NK-92 treated with Interleukin-12 subunit alpha and Interleukin-12 subunit beta, amount 100 ng/mL, for 24 hours (cell line): Measurements from ENCODE around the gene CD6.

Experiments
- DNase-seq: peaks from one replicate; lab custom pipeline; 2025; lab: John Stamatoyannopoulos, UW

Gene CD6

GRCh38 chr11:61028135-61028729 is 56.8 kb downstream of the CD6 start:
- DNase-seq = no peak

GRCh38 chr11:61032824-61033223 is 61.3 kb downstream of the CD6 start:
- no peak for DNase-seq

GRCh38 chr11:61033417-61033816 is 61.9 kb downstream of the CD6 start:
- no peak for DNase-seq

- no peak for DNase-seq
These were observed 62.6 kb downstream of the CD6 start for GRCh38 chr11:61034111-61034510.

GRCh38 chr11:61034704-61035525 is 63.4 kb downstream of the CD6 start:
- DNase-seq = no peak

GRCh38 chr11:61035526-61035835 is 64.0 kb downstream of the CD6 start:
- DNase-seq = no peak

DNA sequence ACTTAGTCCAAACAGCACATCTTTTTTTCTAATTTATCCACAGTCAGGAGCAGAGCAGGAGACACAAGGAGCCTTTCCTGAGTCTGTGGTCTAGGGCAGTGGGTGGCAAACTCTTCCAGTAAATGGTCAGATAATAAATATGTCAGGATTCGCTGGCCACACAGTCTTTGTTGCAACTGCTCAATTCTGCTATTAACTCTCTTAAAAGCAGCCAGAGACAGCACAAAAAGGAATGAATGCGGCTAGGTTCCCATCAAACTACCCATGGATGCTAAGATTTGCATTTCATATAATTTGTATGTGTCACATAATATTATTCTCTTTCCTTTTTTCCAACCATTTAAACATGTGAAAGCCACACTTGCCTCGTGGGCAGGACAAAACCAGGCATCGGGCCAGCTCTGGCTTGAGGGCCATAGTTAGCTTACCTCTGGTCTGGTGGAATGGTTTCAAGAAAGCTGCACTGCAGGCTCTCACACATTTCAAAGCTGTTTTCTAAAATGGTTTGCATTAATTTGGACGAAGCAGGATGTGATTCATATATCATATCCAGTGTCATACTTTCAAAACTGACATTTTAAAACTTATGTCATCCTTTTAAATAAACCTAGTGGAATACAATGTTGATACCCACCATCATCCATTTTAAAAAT is 66.1 kb downstream of the CD6 start:
- DNase-seq = no peak

- no peak for DNase-seq
These were observed 68.4 kb downstream of the CD6 start for GRCh38 chr11:61039916-61040315.

DNA sequence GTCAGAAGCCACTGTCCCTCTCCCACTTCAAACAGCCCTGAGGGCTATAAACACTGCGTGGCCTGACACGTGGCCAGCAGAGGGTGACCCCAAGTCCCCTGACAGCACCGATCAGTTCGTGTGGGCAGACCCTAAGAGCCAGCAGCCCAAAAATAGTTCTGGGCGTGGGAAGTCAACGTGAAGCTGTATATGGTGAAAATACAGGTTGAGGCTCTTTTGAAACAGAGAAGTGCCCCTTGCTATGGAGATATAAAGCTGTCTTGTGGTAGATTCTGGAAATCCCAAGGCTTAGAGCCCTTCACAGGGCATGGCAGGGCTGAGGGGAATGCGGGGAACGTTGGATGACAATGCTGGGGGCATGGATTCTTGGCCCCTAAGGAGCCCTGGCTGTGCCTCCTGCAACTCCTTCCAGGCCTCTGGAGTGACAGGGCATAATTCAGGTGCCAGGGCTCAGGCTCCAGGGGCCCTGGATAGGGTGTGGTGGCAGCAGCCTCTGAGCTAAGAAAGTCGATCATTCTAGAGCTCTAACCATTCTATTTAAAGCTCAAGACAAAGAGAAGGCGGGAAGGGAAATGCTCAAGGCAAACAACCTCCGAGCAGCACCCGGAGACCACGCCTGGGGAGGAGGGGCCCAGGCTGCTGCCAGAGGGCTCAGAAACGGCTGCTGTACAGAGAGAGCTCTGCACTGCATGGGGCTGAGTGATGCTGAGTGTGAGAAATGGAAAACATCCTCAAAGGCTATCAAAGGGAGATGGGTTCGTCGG is 70.5 kb downstream of the CD6 start:
- no peak for DNase-seq

- DNase-seq = no peak
These were observed 71.1 kb downstream of the CD6 start for GRCh38 chr11:61042537-61042936.

DNA sequence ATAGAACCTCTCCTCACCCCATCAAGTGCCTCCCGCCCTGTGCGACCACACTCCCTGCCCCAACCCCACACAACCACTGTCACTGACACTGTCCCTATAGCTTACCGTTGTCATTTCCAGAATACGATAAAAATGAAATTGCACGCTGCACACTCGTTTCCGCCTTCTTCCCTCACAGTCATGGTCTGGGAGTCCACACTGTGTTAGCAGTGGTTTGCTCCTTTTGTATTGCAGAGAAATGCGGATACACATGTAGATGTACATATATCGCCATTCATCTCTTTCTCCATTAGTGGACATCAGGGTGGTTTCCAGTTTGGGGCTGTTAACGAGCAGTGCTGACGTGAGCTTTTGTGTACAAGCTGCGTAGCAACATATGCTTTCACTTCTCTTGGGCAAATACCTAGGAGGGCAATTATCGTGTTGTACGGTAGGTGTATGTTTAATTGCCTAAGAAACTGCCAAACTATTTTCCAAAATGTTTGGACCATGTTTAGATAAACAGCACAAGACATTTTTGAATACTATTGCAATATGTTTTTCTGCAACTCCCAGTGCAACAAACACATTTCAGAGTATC is 71.6 kb downstream of the CD6 start:
- no peak for DNase-seq

GRCh38 chr11:61045271-61045670 is 73.8 kb downstream of the CD6 start:
- DNase-seq = no peak

DNA sequence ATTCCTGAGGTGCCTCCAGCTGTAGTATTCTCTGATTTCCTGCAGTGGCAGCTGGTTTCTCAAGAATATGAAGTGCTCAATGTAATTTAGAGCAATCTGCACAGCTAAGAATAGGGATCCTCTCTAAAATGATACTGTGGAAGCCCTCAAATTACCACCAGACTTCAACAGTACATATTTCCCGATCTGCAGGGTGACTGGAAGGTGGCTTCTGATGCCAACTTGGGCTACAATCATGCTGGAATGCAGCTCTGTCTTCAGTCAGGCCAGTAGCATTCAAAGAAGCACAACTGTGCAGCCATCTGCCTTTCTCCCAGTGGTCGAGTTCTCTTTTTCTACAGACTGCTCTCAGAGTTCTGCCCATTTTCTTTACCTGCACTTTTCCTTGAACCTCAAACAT is 75.4 kb downstream of the CD6 start:
- no peak for DNase-seq

DNA sequence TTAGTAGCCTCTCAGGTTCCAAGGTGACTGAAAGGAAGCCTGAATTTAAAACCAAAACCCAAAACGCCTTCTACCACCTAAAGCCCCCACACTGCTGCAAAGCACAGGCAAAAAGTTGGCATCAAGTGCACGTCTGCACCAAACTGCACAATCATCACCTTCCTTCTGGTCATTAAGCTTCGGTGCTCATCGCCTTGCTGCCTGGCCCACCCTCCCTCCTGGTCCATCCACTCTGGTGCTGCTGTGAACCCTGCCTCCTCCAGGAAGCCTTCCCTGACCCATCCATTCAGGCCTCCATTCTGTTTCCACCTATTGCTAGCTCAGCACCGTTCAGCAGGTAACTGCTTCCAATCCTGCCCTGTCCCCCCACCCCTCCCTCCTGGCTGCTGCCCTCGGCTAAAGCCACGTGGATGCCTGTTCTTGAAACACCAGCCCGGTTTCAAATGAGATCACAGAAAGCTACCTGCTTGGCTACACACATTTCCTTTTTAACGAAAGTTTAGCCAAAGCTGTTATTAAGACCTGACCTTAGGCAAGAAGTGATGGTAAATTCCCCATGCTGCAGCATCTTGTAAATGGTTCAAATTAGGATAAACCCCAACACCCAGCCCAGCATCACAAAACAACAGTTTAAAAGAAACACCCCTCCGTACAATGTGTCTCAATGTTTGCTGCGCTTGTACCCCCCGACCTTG is 77.0 kb downstream of the CD6 start:
- no peak for DNase-seq

GRCh38 chr11:61049063-61049377 is 77.5 kb downstream of the CD6 start:
- no peak for DNase-seq

DNA sequence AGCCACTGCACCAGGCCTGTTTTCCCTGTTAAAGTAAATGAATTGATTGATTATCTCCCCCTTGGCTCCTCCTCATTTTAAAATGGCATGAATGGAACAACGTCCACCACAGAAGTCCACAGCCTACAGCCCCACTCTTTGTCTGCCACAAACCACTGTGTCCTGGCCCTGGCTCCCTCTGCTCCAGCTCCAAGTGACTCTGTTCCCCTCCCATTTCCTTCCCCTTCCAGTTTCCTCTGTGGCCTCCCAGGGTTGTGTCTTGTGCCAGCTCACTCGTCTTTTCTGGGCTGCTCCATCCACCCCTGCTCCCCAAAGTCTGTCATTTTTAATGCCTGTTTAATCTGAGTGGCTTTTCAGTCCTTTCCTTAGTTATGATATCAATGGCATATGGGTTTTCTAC is 78.4 kb downstream of the CD6 start:
- no peak for DNase-seq

DNA sequence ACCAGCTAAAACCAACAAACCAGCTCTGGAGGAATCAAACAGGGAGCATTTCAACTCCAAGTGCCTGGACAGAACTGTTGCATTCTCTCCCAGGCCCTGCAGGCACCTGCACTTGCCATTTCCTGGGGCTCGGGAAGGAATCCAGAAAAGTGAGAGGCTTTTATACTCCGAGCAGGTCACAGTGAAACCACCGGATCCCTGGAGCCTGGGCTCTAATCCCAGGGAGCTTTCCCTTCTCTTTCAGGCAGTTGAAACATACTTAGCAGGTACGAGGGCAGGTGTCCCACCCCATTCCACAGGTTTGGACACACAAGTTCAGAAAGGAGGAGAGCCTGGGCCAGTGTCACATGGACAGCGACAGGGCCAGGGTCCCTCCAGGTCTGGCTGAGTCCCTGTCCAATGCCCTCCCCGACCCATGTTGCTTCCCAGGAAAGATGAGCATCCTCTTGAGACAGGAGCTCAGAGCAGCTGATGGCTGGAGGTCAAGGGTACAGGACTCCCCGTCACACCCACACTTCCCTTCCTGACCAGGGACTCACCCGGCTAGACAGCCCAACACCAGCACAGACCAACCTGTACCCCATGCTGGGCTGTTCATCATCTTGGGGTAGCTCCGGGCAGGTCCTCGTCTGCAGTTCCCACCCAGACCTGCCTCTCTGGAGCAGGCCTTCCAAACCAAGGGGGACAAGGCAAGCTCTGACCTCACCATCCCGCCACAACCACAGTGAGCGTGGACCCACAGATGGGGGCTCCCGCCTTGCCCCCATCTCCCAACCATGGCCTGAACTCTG is 80.9 kb downstream of the CD6 start:
- no peak for DNase-seq

DNA sequence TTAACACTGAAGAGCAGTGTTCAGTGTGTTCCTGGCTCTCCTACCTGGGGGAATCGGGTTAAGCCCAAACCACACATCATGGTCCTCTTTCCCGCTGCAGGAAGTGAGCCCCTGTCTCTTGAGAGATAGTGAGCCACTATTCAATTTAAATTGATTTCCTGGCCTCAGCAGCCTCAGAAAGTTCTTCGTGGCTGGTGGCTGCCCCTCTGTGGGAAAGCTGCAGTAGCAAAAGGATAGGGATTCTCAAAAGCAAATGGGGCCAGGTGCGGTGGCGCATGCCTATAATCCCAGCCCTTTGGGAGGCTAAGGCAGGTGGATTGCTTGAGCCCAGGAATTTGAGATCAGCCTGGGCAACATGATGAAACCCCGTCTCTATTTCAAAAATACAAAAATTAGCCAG is 81.7 kb downstream of the CD6 start:
- no peak for DNase-seq

DNA sequence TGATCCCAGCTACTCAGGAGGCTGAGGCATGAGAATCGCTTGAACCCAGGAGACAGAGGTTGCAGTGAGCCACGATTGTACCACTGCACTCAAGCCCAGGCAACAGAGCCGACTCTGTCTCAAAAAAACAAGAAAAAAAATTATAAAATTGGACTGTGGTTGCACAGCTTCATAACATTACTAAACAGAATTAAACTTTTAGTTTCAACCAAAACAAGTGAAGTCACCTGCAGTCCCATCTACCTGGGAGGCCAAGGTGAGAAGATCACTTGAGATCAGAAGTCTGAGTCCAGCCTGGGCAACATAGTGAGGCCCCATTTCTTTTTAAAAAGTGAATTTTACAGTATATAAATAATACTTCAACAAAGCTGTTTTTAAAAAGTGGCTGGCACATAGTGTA is 83.0 kb downstream of the CD6 start:
- DNase-seq = no peak

GRCh38 chr11:61054927-61055562 is 83.6 kb downstream of the CD6 start:
- no peak for DNase-seq

DNA sequence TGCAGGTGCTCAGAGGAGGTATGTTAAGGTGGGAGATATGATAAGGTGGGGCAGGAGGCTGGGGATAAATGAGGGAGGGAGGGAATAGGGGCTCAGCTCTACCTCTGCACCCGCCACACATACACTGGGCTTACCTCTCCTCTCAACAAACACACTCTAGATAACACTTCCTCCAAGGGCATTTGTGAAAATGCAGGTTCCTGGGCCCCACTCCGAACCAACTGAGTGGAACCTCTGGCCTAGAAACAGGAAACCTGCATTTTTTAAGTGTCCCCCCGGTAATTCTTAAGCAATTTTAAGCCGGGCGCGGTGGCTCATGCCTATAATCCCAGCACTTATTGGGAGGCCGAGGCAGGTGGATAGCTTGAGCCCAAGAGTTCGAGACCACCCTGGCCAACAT is 84.3 kb downstream of the CD6 start:
- no peak for DNase-seq
